ENCODE data around the gene TMEM190.
"Not testable (repeated sequence)": the region's sequence is repeated elsewhere in the genome, so short reads cannot be mapped to it uniquely, and the experiment has no call there.

Gene TMEM190

GRCh38 chr19:55418185-55418584 lies 41.6 kb downstream of the TMEM190 start:
- FAIRE-seq: peak; percentile 54
- no peak for DNase-seq (ENCODE audit: insufficient read length, low spot score)

DNA sequence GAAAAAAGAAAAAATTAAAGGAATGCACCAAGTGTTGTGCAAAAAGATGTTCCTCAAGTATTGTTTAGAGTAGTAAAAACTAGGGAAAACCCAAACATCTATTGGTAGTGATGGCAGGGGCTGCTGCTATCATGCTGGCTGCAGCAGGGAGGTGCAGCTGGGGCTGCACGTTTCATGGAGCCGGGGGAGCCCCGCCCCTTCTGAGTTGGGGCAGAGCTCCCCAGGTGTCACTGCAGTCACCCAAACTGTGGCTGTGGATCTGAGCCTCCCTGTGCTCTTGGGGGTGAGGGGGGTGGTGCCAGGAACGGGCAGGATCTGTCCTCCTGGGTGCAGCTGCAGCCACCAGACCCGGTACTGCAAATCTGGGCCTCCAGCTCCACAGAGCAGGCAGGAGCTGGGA lies 42.5 kb downstream of the TMEM190 start:
- DNase-seq (ENCODE audit: insufficient read length, low spot score) (no peak), FAIRE-seq (no peak)

GRCh38 chr19:55419624-55420236 lies 43.1 kb downstream of the TMEM190 start:
- DNase-seq (ENCODE audit: insufficient read length, low spot score) (no peak), FAIRE-seq (no peak)

- not testable (repeated sequence) for FAIRE-seq
These were observed 44.7 kb downstream of the TMEM190 start for GRCh38 chr19:55421281-55421680.

DNA sequence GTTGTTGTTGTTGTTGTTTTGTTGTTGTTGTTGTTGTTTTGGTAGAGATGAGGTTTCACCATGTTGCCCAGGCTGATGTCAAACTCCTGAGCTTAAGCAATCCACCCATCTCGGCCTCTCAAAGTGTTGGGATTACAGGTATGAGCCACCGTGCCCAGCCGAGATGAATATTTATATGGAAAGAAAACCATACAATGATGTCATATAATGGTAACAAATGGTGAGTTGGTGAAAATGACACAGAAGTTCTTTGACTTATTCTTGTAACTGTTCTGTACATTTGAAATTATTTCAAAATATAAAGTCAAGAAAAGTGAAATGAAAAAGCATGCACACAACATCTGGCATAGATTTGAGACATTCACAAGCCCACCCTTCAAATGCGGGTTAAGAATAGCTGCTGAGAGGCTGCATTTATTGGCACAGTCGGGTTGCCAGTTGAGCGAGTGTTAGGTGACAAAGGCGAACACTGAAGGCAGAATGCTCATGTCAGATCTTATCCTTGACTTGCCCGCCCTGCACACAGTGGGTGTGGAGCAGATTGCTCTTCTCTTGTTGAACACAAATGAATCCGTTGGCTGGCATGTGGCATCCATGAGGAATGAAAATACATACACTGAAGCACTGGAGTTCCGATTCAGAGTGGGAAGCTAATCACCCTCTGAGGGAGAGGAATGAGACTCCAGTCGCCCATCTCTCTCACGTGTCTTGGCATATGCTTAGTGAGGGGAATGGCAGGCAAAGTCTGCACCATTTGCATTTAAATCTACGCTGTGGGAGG lies 46.8 kb downstream of the TMEM190 start:
- FAIRE-seq (no peak), DNase-seq (ENCODE audit: insufficient read length, low spot score) (no peak)

More at GRCh38 chr19:55421281-55421680, 44.7 kb downstream of the TMEM190 start:
- not testable (repeated sequence) for DNase-seq (ENCODE audit: insufficient read length, low spot score)

- FAIRE-seq: no peak
These were observed 47.9 kb downstream of the TMEM190 start for GRCh38 chr19:55424518-55424917.

GRCh38 chr19:55426042-55426441 lies 49.4 kb downstream of the TMEM190 start:
- no peak for DNase-seq (ENCODE audit: insufficient read length, low spot score)
- no peak for FAIRE-seq

More at GRCh38 chr19:55424518-55424917, 47.9 kb downstream of the TMEM190 start:
- DNase-seq (ENCODE audit: insufficient read length, low spot score): no peak

Measured in GM19239 (cell line).